Measurements from ENCODE around the gene ANO7.

Gene ANO7

DNA sequence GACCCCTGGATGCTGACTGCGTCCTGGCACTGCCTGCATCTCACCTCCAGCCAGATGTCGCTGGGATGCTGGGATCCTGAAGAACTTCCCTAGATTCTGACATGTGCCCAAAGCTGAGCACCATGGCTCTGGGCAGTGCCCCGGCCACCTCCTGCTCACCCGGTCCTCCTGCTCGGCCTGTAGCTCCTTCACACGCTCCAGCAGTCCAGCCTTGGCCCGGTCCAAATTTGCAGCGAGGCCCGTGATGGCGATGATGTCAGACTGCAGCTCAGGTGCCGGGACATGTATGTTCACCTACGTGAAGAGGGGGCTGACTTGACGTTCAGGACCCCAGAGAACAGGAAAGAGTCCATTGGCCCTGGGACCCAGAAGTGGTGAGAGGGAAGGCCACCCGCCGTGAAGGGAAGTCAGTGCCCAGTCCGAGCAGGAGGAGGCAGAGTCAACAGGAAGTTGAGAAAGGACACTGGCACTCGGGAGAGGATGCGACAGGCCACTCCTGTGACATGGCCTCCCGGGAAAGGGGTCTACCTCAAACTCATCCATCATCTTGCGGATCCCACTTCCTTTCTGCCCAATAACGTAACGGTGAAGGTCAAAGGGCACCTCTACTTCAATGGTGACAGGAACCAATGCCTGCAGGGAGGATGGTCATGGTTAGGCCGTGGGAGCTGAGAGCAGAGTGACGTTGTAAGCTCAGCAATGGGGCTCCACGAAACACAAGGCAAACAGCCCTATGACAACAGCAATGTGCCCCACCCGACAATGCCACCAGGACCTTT, 46.7 kb downstream of the ANO7 start:
- no peak overlapping the region for H3K27ac ChIP-seq (ENCODE audit: low read depth, low read length)
- no peaks in the 10 kb centered on the region for H3K27me3 ChIP-seq (ENCODE audit: control insufficient read depth in 1 of 2, insufficient read depth in 2 of 2, low read length in 2 of 2)
- H3K4me1 ChIP-seq (ENCODE audit: insufficient read depth, low read length), result no peaks in the 10 kb centered on the region
- H3K36me3 ChIP-seq (ENCODE audit: insufficient read depth, low read length), result peaks cover 90% of the 10 kb centered on the region
- no peaks in the 10 kb centered on the region for H3K9me3 ChIP-seq (ENCODE audit: low read length)
- no peak overlapping the region for H3K4me3 ChIP-seq (ENCODE audit: low read depth in 1 of 2, low read length in 2 of 2)
- H3K9ac ChIP-seq (ENCODE audit: low read length), result no peak overlapping the region

GRCh38 chr2:241235859-241236593, 47.5 kb downstream of the ANO7 start:
- Histone ChIP-seq H3K27ac (ENCODE audit: low read depth, low read length) (no peak overlapping the region), H3K36me3 (ENCODE audit: insufficient read depth, low read length) (peaks cover 90% of the 10 kb centered on the region), H3K4me1 (ENCODE audit: insufficient read depth, low read length) (no peaks in the 10 kb centered on the region), H3K9ac (ENCODE audit: low read length) (no peak overlapping the region), H3K27me3 (ENCODE audit: control insufficient read depth in 1 of 2, insufficient read depth in 2 of 2, low read length in 2 of 2) (no peaks in the 10 kb centered on the region), H3K9me3 (ENCODE audit: low read length) (no peaks in the 10 kb centered on the region), H3K4me3 (ENCODE audit: low read depth in 1 of 2, low read length in 2 of 2) (no peak overlapping the region)

GRCh38 chr2:241237047-241237446, 48.6 kb downstream of the ANO7 start:
- no peak overlapping the region for H3K9ac ChIP-seq (ENCODE audit: low read length)
- H3K4me3 ChIP-seq (ENCODE audit: low read depth in 1 of 2, low read length in 2 of 2), result no peak overlapping the region
- no peak overlapping the region for H3K27ac ChIP-seq (ENCODE audit: low read depth, low read length)
- H3K9me3 ChIP-seq (ENCODE audit: low read length), result no peaks in the 10 kb centered on the region
- peaks cover 88% of the 10 kb centered on the region for H3K36me3 ChIP-seq (ENCODE audit: insufficient read depth, low read length)
- no peaks in the 10 kb centered on the region for H3K4me1 ChIP-seq (ENCODE audit: insufficient read depth, low read length)
- H3K27me3 ChIP-seq (ENCODE audit: control insufficient read depth in 1 of 2, insufficient read depth in 2 of 2, low read length in 2 of 2), result no peaks in the 10 kb centered on the region

DNA sequence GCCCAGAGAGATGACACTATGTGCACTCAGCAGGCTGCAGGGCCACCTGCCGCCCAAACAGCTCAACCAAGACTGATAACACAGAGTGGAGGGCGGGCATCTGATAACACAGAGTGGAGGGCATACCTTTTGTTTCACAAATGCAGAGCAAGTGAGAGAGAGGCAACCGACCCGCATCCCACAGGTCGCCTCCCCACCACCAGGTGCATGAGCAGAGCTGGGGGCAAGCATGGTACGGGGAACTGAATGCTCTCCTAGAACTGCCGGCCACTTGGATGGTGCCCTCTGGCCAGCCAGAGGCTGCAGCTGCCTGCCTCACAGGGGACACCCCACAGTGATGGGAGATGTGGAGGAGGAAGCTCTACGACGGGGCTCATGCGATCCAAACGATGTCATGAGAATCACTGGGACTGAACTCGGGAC, 49.5 kb downstream of the ANO7 start:
- H3K4me1 ChIP-seq (ENCODE audit: insufficient read depth, low read length), result no peaks in the 10 kb centered on the region
- H3K27ac ChIP-seq (ENCODE audit: low read depth, low read length), result no peak overlapping the region
- no peaks in the 10 kb centered on the region for H3K9me3 ChIP-seq (ENCODE audit: low read length)
- no peak overlapping the region for H3K9ac ChIP-seq (ENCODE audit: low read length)
- H3K4me3 ChIP-seq (ENCODE audit: low read depth in 1 of 2, low read length in 2 of 2), result no peak overlapping the region
- peaks cover 95% of the 10 kb centered on the region for H3K36me3 ChIP-seq (ENCODE audit: insufficient read depth, low read length)
- no peaks in the 10 kb centered on the region for H3K27me3 ChIP-seq (ENCODE audit: control insufficient read depth in 1 of 2, insufficient read depth in 2 of 2, low read length in 2 of 2)

DNA sequence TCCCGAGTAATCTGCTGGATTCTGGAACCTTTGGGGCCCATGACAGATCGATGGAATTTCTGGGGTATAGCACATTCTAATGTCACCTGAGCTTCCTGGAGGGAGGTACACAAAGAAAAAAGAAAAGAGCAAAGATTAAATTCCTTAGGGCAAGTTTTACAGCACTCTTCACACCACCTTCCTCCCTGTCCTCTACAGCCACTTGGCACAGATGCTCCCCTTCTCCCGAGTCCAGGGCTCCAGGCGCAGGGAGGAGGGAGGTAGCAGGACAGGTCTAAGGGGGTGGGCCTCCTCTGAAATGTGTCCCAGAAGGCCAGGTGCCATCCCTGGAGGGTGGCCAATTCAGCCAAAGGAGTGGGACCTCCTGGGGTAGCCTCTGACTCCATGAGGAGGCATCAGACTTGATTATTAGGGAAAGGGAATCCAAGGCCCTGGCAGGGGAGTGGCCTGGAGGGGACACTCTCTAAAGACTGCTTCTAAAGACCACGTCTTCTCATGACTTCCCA, 50.3 kb downstream of the ANO7 start:
- peaks cover 94% of the 10 kb centered on the region for H3K36me3 ChIP-seq (ENCODE audit: insufficient read depth, low read length)
- H3K4me3 ChIP-seq (ENCODE audit: low read depth in 1 of 2, low read length in 2 of 2), result no peak overlapping the region
- no peaks in the 10 kb centered on the region for H3K9me3 ChIP-seq (ENCODE audit: low read length)
- H3K27ac ChIP-seq (ENCODE audit: low read depth, low read length), result no peak overlapping the region
- H3K9ac ChIP-seq (ENCODE audit: low read length), result no peak overlapping the region
- no peaks in the 10 kb centered on the region for H3K4me1 ChIP-seq (ENCODE audit: insufficient read depth, low read length)
- no peaks in the 10 kb centered on the region for H3K27me3 ChIP-seq (ENCODE audit: control insufficient read depth in 1 of 2, insufficient read depth in 2 of 2, low read length in 2 of 2)

DNA sequence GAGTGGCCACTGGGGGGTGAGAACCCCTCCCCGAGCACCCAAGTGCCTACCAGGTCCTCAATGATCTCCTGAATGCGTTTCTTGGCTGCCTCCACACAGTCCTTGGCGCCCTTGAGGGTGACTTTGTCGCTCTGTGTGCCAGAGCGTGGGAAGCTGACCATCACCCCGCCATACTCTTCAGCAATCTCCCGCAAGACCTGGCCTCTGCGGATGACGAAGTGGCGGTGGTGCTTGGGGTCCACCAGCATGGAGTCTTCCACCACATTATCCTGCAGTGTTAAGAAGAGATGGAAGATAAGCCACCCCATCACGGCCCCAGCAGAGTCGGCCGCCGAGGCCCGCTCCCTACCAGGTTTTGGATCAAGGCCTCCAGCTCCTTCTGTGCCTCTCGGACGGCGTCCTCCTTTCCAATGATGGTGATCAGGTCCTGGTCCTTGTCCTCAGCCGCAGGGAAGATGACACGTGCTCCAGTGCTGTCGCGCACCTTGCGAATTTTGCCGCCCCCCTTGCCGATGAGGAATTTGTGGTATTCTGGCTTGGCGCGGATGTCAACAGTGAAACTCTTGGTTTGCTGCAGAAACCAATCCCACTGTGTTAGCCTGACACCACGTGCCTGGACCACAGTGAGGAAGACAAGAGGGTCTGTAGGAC, 51.2 kb downstream of the ANO7 start:
- no peaks in the 10 kb centered on the region for H3K9me3 ChIP-seq (ENCODE audit: low read length)
- H3K36me3 ChIP-seq (ENCODE audit: insufficient read depth, low read length), result peaks cover 92% of the 10 kb centered on the region
- no peak overlapping the region for H3K4me3 ChIP-seq (ENCODE audit: low read depth in 1 of 2, low read length in 2 of 2)
- H3K27ac ChIP-seq (ENCODE audit: low read depth, low read length), result no peak overlapping the region
- H3K4me1 ChIP-seq (ENCODE audit: insufficient read depth, low read length), result no peaks in the 10 kb centered on the region
- no peak overlapping the region for H3K9ac ChIP-seq (ENCODE audit: low read length)
- no peaks in the 10 kb centered on the region for H3K27me3 ChIP-seq (ENCODE audit: control insufficient read depth in 1 of 2, insufficient read depth in 2 of 2, low read length in 2 of 2)

DNA sequence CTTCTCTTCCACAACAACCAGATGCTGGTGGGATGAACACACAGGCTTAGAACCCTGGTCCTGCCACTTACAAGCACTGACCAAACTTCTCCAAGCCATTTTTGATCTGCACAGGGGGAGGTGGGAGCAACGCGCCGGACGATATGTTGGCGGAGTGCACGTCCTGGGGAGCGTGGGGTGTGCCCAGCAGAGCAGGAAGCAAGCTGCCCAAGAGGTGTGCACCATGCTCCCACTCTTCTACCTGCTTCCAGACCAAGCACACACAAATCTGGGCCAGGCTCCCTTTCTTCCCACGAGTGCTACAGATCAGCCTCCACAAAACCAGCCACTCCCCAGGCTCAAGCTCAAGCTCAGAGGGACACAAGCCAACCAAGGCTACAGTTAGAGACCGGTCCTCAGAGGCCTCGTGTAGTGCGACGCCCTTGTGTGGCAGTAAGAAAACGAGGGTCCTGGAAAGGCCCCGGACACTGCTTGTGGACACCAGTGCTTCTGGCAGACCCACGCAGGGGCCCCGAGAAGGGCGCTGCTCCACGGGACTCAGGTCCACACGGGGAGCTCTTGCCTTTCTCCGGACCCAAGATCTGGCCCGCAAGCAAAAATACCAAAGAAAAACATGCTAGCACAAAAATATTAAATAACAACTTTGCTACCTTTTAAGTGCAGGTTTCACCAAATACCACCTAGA, 52.0 kb downstream of the ANO7 start:
- Histone ChIP-seq H3K9ac (ENCODE audit: low read length) (no peak overlapping the region), H3K36me3 (ENCODE audit: insufficient read depth, low read length) (peaks cover 84% of the 10 kb centered on the region), H3K4me1 (ENCODE audit: insufficient read depth, low read length) (no peaks in the 10 kb centered on the region), H3K27me3 (ENCODE audit: control insufficient read depth in 1 of 2, insufficient read depth in 2 of 2, low read length in 2 of 2) (no peaks in the 10 kb centered on the region), H3K27ac (ENCODE audit: low read depth, low read length) (no peak overlapping the region), H3K4me3 (ENCODE audit: low read depth in 1 of 2, low read length in 2 of 2) (no peak overlapping the region), H3K9me3 (ENCODE audit: low read length) (no peaks in the 10 kb centered on the region)

DNA sequence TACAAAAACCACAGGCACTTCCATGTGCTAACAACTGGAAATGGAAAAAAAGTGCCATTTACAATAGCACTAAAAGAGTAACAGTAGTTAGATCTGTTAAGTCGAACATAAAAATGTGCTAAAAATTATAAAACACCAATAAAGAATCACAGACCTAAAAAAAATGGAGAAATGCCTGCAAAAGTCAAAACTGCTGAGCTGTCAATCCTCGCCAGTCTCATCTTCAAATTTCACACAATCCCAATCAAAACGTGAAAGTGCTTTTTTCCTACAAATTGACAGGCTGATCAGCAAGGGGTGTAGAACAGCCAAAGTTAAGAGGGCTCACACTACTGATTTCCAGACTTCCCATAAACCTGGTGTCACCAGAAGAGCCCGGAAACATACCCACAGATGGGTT, 53.2 kb downstream of the ANO7 start:
- H3K4me1 ChIP-seq (ENCODE audit: insufficient read depth, low read length), result no peaks in the 10 kb centered on the region
- H3K4me3 ChIP-seq (ENCODE audit: low read depth in 1 of 2, low read length in 2 of 2), result no peak overlapping the region
- H3K36me3 ChIP-seq (ENCODE audit: insufficient read depth, low read length), result peaks cover 83% of the 10 kb centered on the region
- no peaks in the 10 kb centered on the region for H3K27me3 ChIP-seq (ENCODE audit: control insufficient read depth in 1 of 2, insufficient read depth in 2 of 2, low read length in 2 of 2)
- H3K27ac ChIP-seq (ENCODE audit: low read depth, low read length), result no peak overlapping the region
- no peaks in the 10 kb centered on the region for H3K9me3 ChIP-seq (ENCODE audit: low read length)
- H3K9ac ChIP-seq (ENCODE audit: low read length), result no peak overlapping the region

DNA sequence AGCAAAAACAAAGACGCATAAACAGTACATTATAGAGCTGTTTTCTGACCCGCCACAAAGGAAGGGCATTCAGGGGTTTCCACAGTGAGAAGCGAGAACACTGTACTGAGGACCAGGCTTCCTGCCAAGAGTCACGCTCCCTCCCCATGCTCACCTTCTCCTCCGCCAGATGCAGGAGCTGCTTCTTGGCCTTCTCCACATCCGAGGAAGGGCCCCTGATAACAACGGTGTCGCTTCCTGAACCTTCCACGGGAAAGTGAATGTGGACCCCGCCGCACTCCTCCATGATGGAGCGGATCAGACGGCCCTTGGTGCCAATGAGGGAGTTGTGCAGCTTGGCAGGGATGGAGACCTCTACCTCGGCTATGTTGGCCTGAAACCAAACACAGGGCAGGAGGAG, 53.8 kb downstream of the ANO7 start:
- no peaks in the 10 kb centered on the region for H3K4me1 ChIP-seq (ENCODE audit: insufficient read depth, low read length)

DNA sequence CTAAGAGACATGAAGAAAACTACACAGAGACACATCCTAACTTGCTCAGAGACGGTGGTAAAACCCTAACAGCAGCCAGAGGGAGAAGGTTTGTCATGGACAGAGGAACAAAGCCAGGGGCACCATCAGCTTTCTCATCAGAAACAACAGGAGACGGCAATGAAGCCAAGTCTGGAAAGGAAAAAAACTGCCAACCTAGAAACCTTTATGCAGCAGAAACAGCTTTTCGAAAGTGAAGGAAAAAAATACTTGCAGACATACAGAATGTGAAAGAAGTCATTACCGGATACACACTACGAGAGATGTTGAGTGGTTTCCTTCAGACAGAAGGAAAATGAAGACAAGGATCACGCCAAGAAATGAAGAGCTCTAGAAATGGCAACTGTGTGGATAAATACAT, 55.9 kb downstream of the ANO7 start:
- Histone ChIP-seq H3K4me3 (ENCODE audit: low read depth in 1 of 2, low read length in 2 of 2) (no peak overlapping the region), H3K4me1 (ENCODE audit: insufficient read depth, low read length) (no peaks in the 10 kb centered on the region), H3K9ac (ENCODE audit: low read length) (no peak overlapping the region), H3K9me3 (ENCODE audit: low read length) (no peaks in the 10 kb centered on the region), H3K36me3 (ENCODE audit: insufficient read depth, low read length) (peaks cover 85% of the 10 kb centered on the region), H3K27ac (ENCODE audit: low read depth, low read length) (no peak overlapping the region), H3K27me3 (ENCODE audit: control insufficient read depth in 1 of 2, insufficient read depth in 2 of 2, low read length in 2 of 2) (no peaks in the 10 kb centered on the region)

More for the DNA sequence above, 53.8 kb downstream of the ANO7 start:
- H3K36me3 ChIP-seq (ENCODE audit: insufficient read depth, low read length), result peaks cover 85% of the 10 kb centered on the region
- H3K4me3 ChIP-seq (ENCODE audit: low read depth in 1 of 2, low read length in 2 of 2), result no peak overlapping the region
- no peaks in the 10 kb centered on the region for H3K9me3 ChIP-seq (ENCODE audit: low read length)
- H3K27ac ChIP-seq (ENCODE audit: low read depth, low read length), result no peak overlapping the region
- no peak overlapping the region for H3K9ac ChIP-seq (ENCODE audit: low read length)
- H3K27me3 ChIP-seq (ENCODE audit: control insufficient read depth in 1 of 2, insufficient read depth in 2 of 2, low read length in 2 of 2), result no peaks in the 10 kb centered on the region

GRCh38 chr2:241248289-241248688, 59.8 kb downstream of the ANO7 start:
- H3K4me1 ChIP-seq (ENCODE audit: insufficient read depth, low read length), result no peaks in the 10 kb centered on the region
- H3K27ac ChIP-seq (ENCODE audit: low read depth, low read length), result no peak overlapping the region
- peaks cover 89% of the 10 kb centered on the region for H3K36me3 ChIP-seq (ENCODE audit: insufficient read depth, low read length)
- no peaks in the 10 kb centered on the region for H3K9me3 ChIP-seq (ENCODE audit: low read length)
- H3K27me3 ChIP-seq (ENCODE audit: control insufficient read depth in 1 of 2, insufficient read depth in 2 of 2, low read length in 2 of 2), result no peaks in the 10 kb centered on the region
- H3K9ac ChIP-seq (ENCODE audit: low read length), result no peak overlapping the region
- no peak overlapping the region for H3K4me3 ChIP-seq (ENCODE audit: low read depth in 1 of 2, low read length in 2 of 2)

Measured in muscle layer of colon (tissue), 2 donors.